ENCODE measurements around the gene TNPO3. TPM values are rescaled to one million over a fixed set of nuclear protein-coding genes. Genes with fewer than 3 reads are reported as not detected.
"Not testable (repeated sequence)": the region's sequence is repeated elsewhere in the genome, so short reads cannot be mapped to it uniquely, and the experiment has no call there.

TNPO3 gene
- total RNA-seq, 1 donor from 2014 or later, result 59.4 TPM

DNA sequence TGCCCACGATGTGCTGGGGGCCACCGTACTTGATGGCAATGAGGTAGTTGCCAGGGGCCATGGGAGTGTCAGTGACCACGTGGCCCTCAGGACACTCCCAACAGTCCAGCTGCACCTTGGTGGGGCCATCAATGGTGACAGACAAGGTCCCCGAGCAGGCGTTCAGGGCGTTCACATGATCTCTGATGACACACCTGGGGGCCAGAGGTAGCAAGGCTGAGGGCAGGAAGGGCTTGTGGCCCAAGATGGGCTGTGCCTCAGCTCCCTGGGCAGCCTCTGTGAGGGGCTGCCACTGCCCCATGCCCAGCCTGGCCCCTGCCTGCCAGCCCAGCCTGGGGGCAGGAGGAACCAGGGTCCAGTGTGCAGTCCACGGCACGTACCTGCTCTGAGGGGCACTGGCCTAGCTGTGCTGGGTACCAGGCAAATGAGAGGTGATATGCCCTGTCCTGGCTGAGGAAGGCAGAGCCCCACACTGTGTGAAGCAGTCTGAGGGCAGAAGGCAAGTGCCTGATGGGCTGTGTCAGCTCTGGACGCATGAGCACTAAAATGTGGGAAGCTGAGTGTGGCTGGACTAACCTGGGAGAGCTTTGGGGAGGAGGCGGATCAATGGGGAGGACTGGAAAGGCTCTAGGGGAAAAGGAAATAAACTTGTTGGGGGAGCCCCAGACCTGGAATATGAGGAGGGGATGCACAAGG, 140.9 kb downstream of the TNPO3 start:
- intact Hi-C loops (cut with DNase I), result no loop called here
- TF ChIP-seq, protein P1, sequence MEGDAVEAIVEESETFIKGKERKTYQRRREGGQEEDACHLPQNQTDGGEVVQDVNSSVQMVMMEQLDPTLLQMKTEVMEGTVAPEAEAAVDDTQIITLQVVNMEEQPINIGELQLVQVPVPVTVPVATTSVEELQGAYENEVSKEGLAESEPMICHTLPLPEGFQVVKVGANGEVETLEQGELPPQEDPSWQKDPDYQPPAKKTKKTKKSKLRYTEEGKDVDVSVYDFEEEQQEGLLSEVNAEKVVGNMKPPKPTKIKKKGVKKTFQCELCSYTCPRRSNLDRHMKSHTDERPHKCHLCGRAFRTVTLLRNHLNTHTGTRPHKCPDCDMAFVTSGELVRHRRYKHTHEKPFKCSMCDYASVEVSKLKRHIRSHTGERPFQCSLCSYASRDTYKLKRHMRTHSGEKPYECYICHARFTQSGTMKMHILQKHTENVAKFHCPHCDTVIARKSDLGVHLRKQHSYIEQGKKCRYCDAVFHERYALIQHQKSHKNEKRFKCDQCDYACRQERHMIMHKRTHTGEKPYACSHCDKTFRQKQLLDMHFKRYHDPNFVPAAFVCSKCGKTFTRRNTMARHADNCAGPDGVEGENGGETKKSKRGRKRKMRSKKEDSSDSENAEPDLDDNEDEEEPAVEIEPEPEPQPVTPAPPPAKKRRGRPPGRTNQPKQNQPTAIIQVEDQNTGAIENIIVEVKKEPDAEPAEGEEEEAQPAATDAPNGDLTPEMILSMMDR (IDR thresholded peaks at IDR 0.05), result no peak
- H3K27ac ChIP-seq, result no peak overlapping the region
- H3K4me3 ChIP-seq, result no peak overlapping the region
- no peaks in the 10 kb centered on the region for H3K27me3 ChIP-seq
- H3K4me1 ChIP-seq, result peaks cover 2 to 6% of the 10 kb centered on the region in 2 donors
- H3K36me3 ChIP-seq, result no peaks in the 10 kb centered on the region
- no peaks in the 10 kb centered on the region for H3K9me3 ChIP-seq
- DNase-seq (ENCODE audit: low spot score in 2 of 2), result peak in 1 of 2 donors; percentile 43

GRCh38 chr7:128912709-128913495, 142.0 kb downstream of the TNPO3 start:
- H3K27me3 ChIP-seq; H3K27ac ChIP-seq; H3K4me1 ChIP-seq; H3K36me3 ChIP-seq; H3K4me3 ChIP-seq; intact Hi-C loops (cut with DNase I); H3K9me3 ChIP-seq: not testable (repeated sequence)
- DNase-seq (ENCODE audit: low spot score in 2 of 2), result peak in 1 of 2 donors; percentile 31

GRCh38 chr7:128912281-128912680, 142.6 kb downstream of the TNPO3 start:
- intact Hi-C loops (cut with DNase I), result no loop called here
- Histone ChIP-seq H3K27ac (no peak overlapping the region), H3K27me3 (no peaks in the 10 kb centered on the region), H3K36me3 (no peaks in the 10 kb centered on the region), H3K9me3 (no peaks in the 10 kb centered on the region), H3K4me1 (peaks cover 2 to 6% of the 10 kb centered on the region in 2 donors), H3K4me3 (no peak overlapping the region)
- TF ChIP-seq, protein P1 (IDR thresholded peaks at IDR 0.05), result no peak
- DNase-seq (ENCODE audit: low spot score in 2 of 2), result peak in 1 of 2 donors; percentile 50

DNA sequence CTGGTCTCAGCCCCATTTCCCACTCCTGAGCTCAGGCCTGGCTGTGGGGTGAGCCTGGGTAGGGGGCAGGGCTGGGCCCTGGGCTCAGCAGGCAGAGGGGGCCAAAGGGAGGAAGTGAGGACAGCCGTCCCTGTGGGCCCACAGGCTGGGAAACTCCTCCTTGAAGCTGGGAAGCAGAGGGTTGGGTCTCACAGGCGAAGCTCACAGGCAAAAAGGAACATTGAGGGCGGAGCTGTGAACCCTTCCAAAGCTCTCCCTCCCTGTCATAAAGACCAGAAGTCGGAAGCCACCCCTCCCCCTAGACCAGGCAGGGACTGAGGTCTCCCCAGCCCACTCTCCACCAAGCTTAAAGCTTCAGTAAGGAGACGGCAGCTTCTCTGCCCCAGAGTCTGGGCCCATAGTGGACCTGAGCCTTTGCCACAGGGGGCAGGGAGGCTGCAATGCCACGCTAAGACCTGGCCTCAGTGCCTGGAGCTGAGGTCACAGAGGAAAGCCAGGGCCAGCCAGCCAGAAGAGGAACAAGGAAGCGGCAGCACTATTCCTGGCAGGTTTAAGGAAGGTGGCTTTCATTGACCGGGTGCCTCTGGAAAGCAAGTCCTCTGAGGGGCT, 143.4 kb downstream of the TNPO3 start:
- Histone ChIP-seq H3K4me3 (no peak overlapping the region), H3K9me3 (no peaks in the 10 kb centered on the region), H3K36me3 (no peaks in the 10 kb centered on the region), H3K27me3 (no peaks in the 10 kb centered on the region), H3K4me1 (peaks cover 2 to 6% of the 10 kb centered on the region in 2 donors), H3K27ac (no peak overlapping the region)
- TF ChIP-seq, protein P1 (IDR thresholded peaks at IDR 0.05), result no peak
- peak in 1 of 2 donors; percentile 67 for DNase-seq (ENCODE audit: low spot score in 2 of 2)
- intact Hi-C loops (cut with DNase I), result no loop called here

DNA sequence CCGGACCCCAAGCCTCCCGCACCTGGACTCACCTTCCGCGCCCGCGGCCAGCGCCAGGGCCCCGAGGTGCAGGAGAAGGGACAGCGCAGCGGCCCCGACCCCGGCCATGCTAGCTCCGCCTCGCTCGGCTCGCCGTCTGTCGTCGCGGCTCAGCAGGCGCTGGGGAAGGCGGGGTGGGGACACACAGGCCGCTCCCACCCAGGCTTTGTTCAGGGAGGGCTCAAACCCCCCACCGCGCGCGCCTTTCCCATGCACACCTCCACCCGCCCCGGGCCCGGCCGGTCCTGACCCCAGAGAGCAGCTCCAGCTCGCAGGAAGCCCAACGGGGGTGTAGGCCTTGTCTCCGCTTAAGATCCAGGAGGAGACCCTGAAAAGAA, 144.4 kb downstream of the TNPO3 start, which contains the start of gene KCP:
TSS of gene KCP (minus strand) at position 141 of the 377 bp plus-strand sequence. CDS start at position 108, 33 bp downstream.
- H3K27me3 ChIP-seq, result no peaks in the 10 kb centered on the region
- DNase-seq (ENCODE audit: low spot score in 2 of 2), result peak in 1 of 2 donors; percentile 60
- H3K36me3 ChIP-seq, result no peaks in the 10 kb centered on the region
- peaks cover 2% of the 10 kb centered on the region in 2 donors for H3K4me1 ChIP-seq
- H3K4me3 ChIP-seq, result peak within 1 kb of the TSS; percentile 31 to 56
- TF ChIP-seq, protein P1 (IDR thresholded peaks at IDR 0.05), result no peak
- intact Hi-C loops (cut with DNase I), result no loop called here
- no peaks in the 10 kb centered on the region for H3K9me3 ChIP-seq
- no peak within 1 kb of the TSS for H3K27ac ChIP-seq

Measured in ascending aorta (tissue), 2 donors.